Embryonic facial prominence (tissue), 1 donor: ENCODE data around the gene ZNF14.
"Not testable (repeated sequence)": the region's sequence is repeated elsewhere in the genome, so short reads cannot be mapped to it uniquely, and the experiment has no call there.

Experiments used
- DNase-seq: peaks from one replicate; pipeline ENCODE4 v3.0.0-alpha.2; 2016; ENCODE audit errors: extremely low spot score

The ZNF14 gene

DNA sequence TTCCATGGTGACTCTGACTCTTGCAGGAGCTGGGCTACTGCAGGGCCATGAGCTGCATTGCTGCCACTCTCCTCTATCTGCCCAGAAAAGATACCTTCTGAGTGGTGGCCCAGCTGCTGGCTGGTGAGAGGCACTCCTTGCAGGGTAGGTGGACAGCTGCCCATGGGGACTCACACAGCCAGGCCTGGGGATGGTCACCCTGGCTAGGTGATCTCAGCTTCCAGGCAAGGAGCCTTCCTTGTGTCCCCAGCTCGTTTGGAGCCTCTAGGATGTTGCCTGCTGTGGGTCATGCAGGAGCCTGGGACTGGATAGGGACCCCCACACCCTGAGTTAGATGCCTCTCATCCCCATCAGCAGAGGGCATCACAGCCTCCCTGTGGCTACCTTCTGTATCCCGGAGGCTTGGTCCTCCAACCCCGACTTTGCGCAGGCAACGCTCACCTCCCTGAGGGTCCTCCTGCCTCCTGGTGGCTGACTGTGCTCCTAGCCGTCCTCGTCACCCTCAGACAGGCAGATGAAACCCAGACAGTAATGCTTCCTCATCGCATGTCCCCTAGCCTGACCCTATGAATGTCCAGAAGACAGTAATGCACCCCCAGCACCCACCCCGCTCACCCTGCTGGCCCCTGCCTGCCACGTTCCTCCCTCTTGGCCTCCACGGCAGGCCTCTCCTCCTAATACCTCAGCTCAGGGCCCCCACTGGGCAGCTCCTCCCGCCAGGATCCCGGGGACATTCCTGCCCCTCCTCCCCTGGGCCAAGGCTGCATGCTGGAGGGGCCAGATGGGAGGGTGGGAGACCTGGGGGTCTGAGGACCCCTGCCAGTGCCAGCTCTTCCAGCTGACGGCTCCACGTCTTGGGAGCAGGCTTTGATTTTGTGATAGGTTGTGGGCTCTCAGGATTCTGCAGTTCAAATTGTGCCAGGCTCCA is 13.6 kb upstream of the ZNF14 start:
- DNase-seq: no peak

DNA sequence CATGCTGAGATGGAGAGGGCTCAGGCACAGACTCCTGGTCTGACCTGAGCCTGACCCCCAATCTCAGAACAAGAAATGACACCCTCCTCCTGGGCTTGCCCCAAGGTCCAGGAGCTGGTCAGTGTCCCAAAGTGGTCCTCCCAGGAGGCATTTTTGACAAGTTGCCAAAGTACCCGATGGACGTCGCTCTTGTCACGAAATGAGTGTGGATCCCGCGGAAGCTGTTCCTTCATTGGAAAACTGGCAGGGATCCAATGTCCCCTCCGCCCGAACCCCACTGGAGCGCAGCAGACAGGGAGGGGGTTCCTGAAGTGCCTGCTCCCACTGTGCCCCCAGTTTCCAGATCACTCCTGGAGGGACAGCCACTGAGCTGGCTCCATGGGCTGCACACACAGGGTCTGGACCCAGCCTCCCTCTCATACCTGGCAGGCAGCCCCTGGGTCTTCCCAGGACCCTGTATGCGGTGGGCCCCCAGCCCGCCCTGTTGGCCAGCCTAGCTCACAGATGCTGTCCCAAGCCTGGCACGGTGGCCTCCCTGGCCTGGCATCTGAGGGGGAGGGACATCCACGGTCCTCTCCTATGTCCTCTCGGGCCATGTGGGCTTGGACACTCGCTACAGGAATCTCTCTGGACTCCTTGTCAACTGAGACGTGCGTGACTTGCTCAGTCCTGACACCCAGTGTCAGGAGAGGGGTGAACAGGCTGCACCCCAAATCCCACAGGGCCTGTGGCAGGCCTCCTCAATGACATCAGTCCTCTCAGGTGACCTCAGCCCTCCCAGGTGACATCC is 12.8 kb upstream of the ZNF14 start:
- no peak for DNase-seq

- no peak for DNase-seq
Measured at GRCh38 chr19:19744641-19745040, 11.7 kb upstream of the ZNF14 start.

- DNase-seq: not testable (repeated sequence)
Measured at GRCh38 chr19:19743921-19744320, 11.0 kb upstream of the ZNF14 start.

DNA sequence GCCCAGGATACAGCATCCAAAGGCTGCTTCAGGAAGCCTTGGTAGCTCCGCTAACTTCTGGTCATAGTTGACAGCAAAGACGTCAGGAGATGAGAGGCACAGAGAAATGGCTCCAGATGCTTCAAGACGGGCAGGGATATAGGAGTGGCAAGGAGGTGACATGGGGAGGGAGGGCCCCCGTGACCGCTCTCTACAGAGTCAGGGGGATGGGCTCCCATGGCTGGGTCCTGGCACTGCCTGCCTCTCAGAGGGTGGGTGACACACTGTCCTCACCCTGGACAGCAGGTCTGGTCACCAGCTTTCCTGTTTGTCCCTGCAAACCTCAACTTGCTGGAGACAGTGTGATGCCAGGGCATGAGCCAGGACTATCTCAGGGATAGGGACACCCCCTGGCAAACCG is 10.3 kb upstream of the ZNF14 start:
- no peak for DNase-seq

DNA sequence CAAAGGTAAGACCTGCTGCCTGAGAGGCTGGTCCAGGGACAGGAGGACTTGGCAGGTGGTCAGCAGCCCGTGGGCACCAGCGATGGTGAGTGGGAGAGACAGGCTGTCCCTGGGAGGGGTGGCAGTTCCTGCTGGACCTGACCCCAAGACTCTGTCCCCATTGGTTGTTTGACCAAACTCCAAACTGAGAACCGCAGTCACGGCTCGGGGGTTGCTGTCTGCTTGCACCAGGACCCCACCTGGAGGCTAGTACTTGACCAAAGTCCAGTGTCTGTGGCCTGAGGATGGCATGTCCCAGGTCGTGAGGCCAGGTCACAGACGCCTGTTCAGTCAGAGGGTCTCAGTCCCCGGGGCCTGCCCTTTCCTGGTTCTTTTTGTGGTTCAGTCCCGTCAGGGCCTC is 9.9 kb upstream of the ZNF14 start:
- DNase-seq: no peak

GRCh38 chr19:19741184-19741583 is 8.3 kb upstream of the ZNF14 start:
- DNase-seq: no peak

- DNase-seq: no peak
Measured at GRCh38 chr19:19740755-19741154, 7.8 kb upstream of the ZNF14 start.

DNA sequence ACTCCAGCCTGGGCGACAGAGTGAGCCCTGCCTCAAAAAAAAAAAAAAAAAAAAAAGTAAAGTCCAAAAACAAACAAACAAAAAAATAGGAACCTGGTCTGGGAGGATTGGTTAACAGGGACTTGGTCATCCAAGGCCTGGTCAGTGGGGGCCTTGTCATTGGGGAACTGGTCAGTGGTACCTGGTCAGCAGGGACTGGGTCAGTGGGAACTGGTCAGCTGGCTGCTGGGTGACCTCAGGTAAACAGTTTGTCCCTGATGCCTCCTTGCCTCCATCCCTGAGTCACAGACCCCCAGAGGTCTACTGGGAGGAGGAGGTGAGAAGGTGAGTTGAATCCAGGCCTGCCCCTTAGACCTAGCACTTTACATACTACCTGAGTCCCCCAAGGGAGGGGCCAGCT is 5.7 kb upstream of the ZNF14 start:
- DNase-seq: no peak

GRCh38 chr19:19737559-19738332 is 4.8 kb upstream of the ZNF14 start:
- no peak for DNase-seq

DNA sequence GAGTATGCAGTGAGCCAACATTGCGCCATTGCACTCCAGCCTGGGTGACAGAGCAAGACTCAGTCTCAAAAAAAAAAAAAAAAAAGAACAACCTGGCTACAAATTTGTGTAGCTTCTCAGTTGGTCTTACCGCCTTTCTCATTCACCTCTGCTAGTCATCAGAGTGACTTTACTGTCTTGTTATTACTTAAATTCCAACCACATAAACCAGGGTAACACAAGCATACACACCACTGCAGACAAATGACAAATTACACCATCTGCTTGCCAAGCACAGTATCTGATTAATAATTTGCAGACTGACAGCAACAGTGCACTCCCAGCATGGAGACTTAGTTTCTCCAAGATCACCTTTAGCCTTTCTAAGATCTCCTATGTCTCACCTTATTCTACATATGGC is 11.0 kb downstream of the ZNF14 start:
- no peak for DNase-seq

GRCh38 chr19:19719798-19720197 is 13.1 kb downstream of the ZNF14 start:
- DNase-seq: no peak

- DNase-seq: no peak
Measured at GRCh38 chr19:19711934-19712828, 20.7 kb downstream of the ZNF14 start.

- DNase-seq: no peak
Measured at GRCh38 chr19:19711306-19711933, 21.5 kb downstream of the ZNF14 start.

GRCh38 chr19:19710506-19710905 is 22.4 kb downstream of the ZNF14 start:
- DNase-seq: no peak

DNA sequence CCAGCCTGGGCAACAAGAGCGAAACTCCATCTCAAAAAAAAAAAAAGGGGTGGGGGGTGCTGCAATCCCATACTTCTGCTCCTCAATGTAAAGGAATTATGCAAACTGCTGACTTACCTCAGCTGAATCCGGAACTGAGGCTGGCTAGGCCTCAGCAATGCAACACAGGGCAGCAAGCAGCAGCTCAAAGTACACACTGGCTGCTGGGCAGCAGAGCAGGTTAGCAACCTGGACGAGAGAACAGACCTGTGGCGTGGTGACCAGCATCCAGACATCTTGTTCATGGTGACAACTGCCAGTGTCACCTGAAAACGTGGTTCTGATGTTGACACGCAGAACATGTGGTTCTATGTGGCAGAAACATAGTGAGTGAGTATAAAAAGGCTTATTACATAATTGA is 28.1 kb downstream of the ZNF14 start:
- no peak for DNase-seq

DNA sequence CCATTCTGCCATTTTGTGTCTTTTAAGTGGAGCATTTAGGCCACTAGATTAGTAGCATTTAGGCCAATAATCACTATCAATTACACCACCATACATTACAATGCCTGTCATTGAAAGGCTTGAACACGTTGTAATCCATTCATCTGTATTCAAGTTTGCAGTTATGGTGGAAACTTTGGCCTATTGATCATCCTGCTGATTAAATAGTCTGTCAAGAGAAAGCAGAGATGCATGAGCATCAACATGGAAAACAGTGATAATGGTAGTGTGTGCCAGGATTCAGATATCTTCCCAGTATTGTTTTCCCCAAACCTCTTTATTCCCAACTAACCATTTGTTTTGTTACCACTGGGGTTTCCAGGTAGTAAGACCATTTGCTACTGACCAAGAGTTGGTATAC is 32.4 kb downstream of the ZNF14 start:
- not testable (repeated sequence) for DNase-seq

- no peak for DNase-seq
Measured at GRCh38 chr19:19697589-19697988, 35.3 kb downstream of the ZNF14 start.

GRCh38 chr19:19696386-19696785 is 36.5 kb downstream of the ZNF14 start:
- DNase-seq: no peak

- no peak for DNase-seq
Measured at GRCh38 chr19:19691683-19692082, 41.2 kb downstream of the ZNF14 start.

DNA sequence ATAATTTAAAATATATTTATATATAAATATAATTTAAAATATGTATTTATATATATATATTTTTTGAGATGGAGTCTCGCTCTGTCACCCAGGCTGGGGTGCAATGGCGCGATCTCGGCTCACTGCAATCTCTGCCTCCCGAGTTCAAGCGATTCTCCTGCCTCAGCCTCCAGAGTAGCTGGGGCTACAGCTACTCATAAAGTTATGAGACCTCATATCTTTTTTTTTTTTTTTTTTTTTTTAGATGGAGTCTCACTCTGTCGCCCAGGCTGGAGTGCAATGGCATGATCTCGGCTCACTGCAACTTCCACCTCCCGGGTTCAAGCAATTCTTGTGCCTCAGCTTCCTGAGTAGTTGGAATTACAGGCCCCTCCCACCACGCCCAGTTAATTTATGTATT is 43.9 kb downstream of the ZNF14 start:
- DNase-seq: not testable (repeated sequence)
